H9 (cell line): ENCODE results near the gene KCTD21. TPM values are rescaled to one million over a fixed set of nuclear protein-coding genes. Genes with fewer than 3 reads are reported as not detected.

Source experiments
- DNase-seq: peaks from one replicate; pipeline ENCODE4 v3.0.0-alpha.2; 2017
- H2AFZ ChIP-seq: one replicate; pipeline ENCODE4 v1.6.1; 2013; ENCODE audit warnings: mild to moderate bottlenecking, low read length, control low read depth, moderate library complexity
- H2AK5ac ChIP-seq: 2 replicates; pipeline ENCODE4 v1.6.1; 2013; ENCODE audit warnings: low read length, control low read depth, mixed read lengths; ENCODE audit not compliant: insufficient read length
- H2BK120ac ChIP-seq: one replicate; pipeline ENCODE4 v1.6.1; 2013; ENCODE audit warnings: low read depth, mild to moderate bottlenecking, low read length, control low read depth, inconsistent platforms; ENCODE audit not compliant: poor library complexity, severe bottlenecking
- H2BK12ac ChIP-seq: 2 replicates; pipeline ENCODE4 v1.6.1; 2013; ENCODE audit warnings: low read length, control low read depth, mixed read lengths, low read depth; ENCODE audit not compliant: insufficient read length
- H2BK15ac ChIP-seq: 2 replicates; pipeline ENCODE4 v1.6.1; 2013; ENCODE audit warnings: low read depth, low read length, control low read depth
- H2BK20ac ChIP-seq: one replicate; pipeline ENCODE4 v1.6.1; 2013; ENCODE audit warnings: low read depth, mild to moderate bottlenecking, low read length, control low read depth, inconsistent platforms; ENCODE audit not compliant: poor library complexity, severe bottlenecking
- H2BK5ac ChIP-seq: 2 replicates; pipeline ENCODE4 v1.6.1; 2013; ENCODE audit warnings: low read length, control low read depth, mixed read lengths; ENCODE audit not compliant: insufficient read length
- H3K14ac ChIP-seq: 2 replicates; pipeline ENCODE4 v1.6.1; 2013; ENCODE audit warnings: low read length, control low read depth; ENCODE audit not compliant: insufficient read depth
- H3K18ac ChIP-seq: 2 replicates; pipeline ENCODE4 v1.6.1; 2013; ENCODE audit warnings: low read depth, mild to moderate bottlenecking, mixed read lengths, low read length, control low read depth; ENCODE audit not compliant: insufficient read length
- H3K23ac ChIP-seq: 2 replicates; pipeline ENCODE4 v1.6.1; 2013; ENCODE audit warnings: low read length, control low read depth, mixed read lengths, low read depth; ENCODE audit not compliant: insufficient read length
- H3K23me2 ChIP-seq: 2 replicates; pipeline ENCODE4 v1.6.1; 2013; ENCODE audit warnings: low read depth, mild to moderate bottlenecking, mixed read lengths, low read length, control low read depth; ENCODE audit not compliant: insufficient read length, poor library complexity, severe bottlenecking
- H3K27ac ChIP-seq: 2 replicates; pipeline ENCODE4 v1.5.1; 2013; ENCODE audit warnings: low read length, control low read depth, mixed read lengths, low read depth; ENCODE audit not compliant: insufficient read length
- H3K27me3 ChIP-seq: 2 replicates; pipeline ENCODE4 v1.6.1; 2013; ENCODE audit warnings: low read length, control low read depth, inconsistent platforms; ENCODE audit not compliant: insufficient read depth
- H3K4ac ChIP-seq: 2 replicates; pipeline ENCODE4 v1.6.1; 2013; ENCODE audit warnings: low read depth, mild to moderate bottlenecking, control low read depth, inconsistent platforms, low read length, moderate library complexity
- H3K4me1 ChIP-seq: 2 replicates; pipeline ENCODE4 v1.6.1; 2013; ENCODE audit warnings: low read length, control low read depth, inconsistent platforms; ENCODE audit not compliant: insufficient read depth
- H3K4me2 ChIP-seq: 2 replicates; pipeline ENCODE4 v1.6.1; 2013; ENCODE audit warnings: low read length, control low read depth, mixed read lengths; ENCODE audit not compliant: insufficient read length, insufficient read depth
- H3K56ac ChIP-seq: 2 replicates; pipeline ENCODE4 v1.6.1; 2013; ENCODE audit warnings: low read depth, mild to moderate bottlenecking, mixed read lengths, low read length, control low read depth; ENCODE audit not compliant: insufficient read length
- H3K79me1 ChIP-seq: 2 replicates; pipeline ENCODE4 v1.6.1; 2013; ENCODE audit warnings: low read depth, mild to moderate bottlenecking, moderate library complexity, low read length, control low read depth, inconsistent platforms; ENCODE audit not compliant: insufficient read depth, poor library complexity, severe bottlenecking
- H3K79me2 ChIP-seq: 2 replicates; pipeline ENCODE4 v1.6.1; 2013; ENCODE audit warnings: low read length, control low read depth, inconsistent platforms; ENCODE audit not compliant: insufficient read depth
- H3K9ac ChIP-seq: 2 replicates; pipeline ENCODE4 v1.6.1; 2013; ENCODE audit warnings: low read length, control low read depth, mixed read lengths; ENCODE audit not compliant: insufficient read length; ENCODE audit errors: extremely low read depth
- H3K9me3 ChIP-seq: one replicate; pipeline ENCODE4 v1.6.1; 2013; ENCODE audit warnings: low read depth, low read length, inconsistent platforms; ENCODE audit not compliant: control insufficient read depth
- H3T11ph ChIP-seq: one replicate; pipeline ENCODE4 v1.6.1; 2013; ENCODE audit warnings: mild to moderate bottlenecking, low read length, control low read depth, inconsistent platforms
- H4K20me1 ChIP-seq: one replicate; pipeline ENCODE4 v1.6.1; 2013; ENCODE audit not compliant: control insufficient read depth, insufficient read length, insufficient read depth
- H4K5ac ChIP-seq: 2 replicates; pipeline ENCODE4 v1.6.1; 2013; ENCODE audit warnings: low read depth, mild to moderate bottlenecking, mixed read lengths, low read length, control low read depth; ENCODE audit not compliant: insufficient read length
- H4K8ac ChIP-seq: replicated peaks from 2 replicates; pipeline ENCODE4 v1.6.1; 2013; ENCODE audit warnings: low read length, control low read depth, mixed read lengths, low read depth; ENCODE audit not compliant: insufficient read length
- H4K91ac ChIP-seq: 2 replicates; pipeline ENCODE4 v1.6.1; 2013; ENCODE audit warnings: low read depth, mild to moderate bottlenecking, moderate library complexity, mixed read lengths, low read length, control low read depth; ENCODE audit not compliant: insufficient read length
- H3K27ac Mint-ChIP-seq, 3 experiments: 2 replicates in 2 of 3; 3 replicates in 1 of 3; pipeline ENCODE4 v1.8.0; 2020 to 2021; ENCODE audit warnings: mixed read lengths in 3 of 3, mild to moderate bottlenecking in 1 of 3, moderate library complexity in 1 of 3
- H3K27me3 Mint-ChIP-seq: 2 replicates; pipeline ENCODE4 v1.8.0; 2021; ENCODE audit warnings: low read depth, mild to moderate bottlenecking, moderate library complexity, mixed read lengths
- H3K36me3 Mint-ChIP-seq, 3 experiments: 2 replicates in 2 of 3; 3 replicates in 1 of 3; pipeline ENCODE4 v1.8.0; 2020 to 2021; ENCODE audit warnings: low read depth in 3 of 3, mixed read lengths in 3 of 3; ENCODE audit not compliant: insufficient read depth in 1 of 3
- H3K4me1 Mint-ChIP-seq, 2 experiments: 2 replicates each; pipeline ENCODE4 v1.8.0; 2020; ENCODE audit warnings: mixed read lengths in 2 of 2
- H3K4me3 Mint-ChIP-seq, 2 experiments: 2 replicates in 1 of 2; 3 replicates in 1 of 2; pipeline ENCODE4 v1.8.0; 2020 to 2021; ENCODE audit warnings: mild to moderate bottlenecking in 2 of 2, mixed read lengths in 2 of 2, moderate library complexity in 1 of 2
- H3K9me3 Mint-ChIP-seq, 2 experiments: 2 replicates in 1 of 2; 3 replicates in 1 of 2; pipeline ENCODE4 v1.8.0; 2020; ENCODE audit warnings: mild to moderate bottlenecking in 2 of 2, mixed read lengths in 2 of 2, moderate library complexity in 1 of 2
- WGBS: extraction: QIAGEN DNeasy Blood & Tissue Kit; methylation state at CpG from one replicate; pipeline ENCODE4 v1.1.7; 2013; ENCODE audit warnings: missing lambda C conversion rate, low lambda C conversion rate, mixed read lengths; ENCODE audit not compliant: insufficient read length; ENCODE audit errors: extremely low coverage; 5-methylcytosine and 5-hydroxymethylcytosine counted together
- total RNA-seq: library from RNA; stranded (reverse); gene quantifications from 2 replicates; pipeline ENCODE4 v1.2.1, GENCODE V29; 2021
- TF ChIP-seq, protein P1 (sequence below): fragments of 200-600 bp; sonication (generic); conservative IDR thresholded peaks from 3 replicates; pipeline ENCODE4 v1.8.0; 2021; ENCODE audit warnings: antibody characterized with exemption, mild to moderate bottlenecking

KCTD21 gene
- total RNA-seq, 1 experiment from 2014 or later = 4.0 TPM

DNA sequence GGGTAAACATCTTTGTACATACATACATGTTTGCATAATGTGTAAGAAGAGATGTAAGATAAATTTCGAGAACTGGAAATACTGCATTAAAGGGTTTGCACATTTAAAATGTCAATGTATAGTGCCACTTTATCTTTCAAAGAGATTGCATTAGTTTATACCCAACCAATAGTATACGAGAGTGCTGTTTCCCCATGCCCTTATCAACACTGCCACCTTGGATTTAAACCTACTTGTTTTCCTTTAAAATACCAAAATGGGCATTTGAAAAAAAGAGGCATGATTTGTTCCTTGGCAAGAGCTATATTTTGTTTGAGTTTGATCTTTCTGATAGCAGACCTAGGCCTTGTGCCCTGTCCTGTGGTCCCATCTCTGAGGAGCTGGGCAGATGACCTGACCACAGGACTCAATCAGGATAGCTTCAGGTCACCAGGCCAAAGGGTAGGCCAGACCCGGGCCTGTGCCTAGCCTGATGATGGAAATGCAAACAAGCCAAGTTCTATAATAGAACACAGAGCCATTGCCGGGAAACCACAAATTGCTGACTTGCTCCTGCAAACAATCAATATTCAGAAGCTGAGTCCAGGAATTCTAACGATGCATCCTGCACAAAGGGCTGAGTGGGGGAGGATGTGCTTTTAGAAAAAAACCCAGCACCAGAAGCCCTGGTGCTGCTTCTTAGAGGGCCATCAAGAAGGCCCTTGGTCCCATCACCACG lies 32.1 kb downstream of the KCTD21 start:
- Mint-ChIP-seq H3K27me3 (peaks cover 2% of the 10 kb centered on the region; the same call in 1 of the 2 replicates), H3K4me3 (no peak overlapping the region), H3K9me3 (no peaks in the 10 kb centered on the region; a peak in 1 of 5 replicates), H3K4me1 (no peaks in the 10 kb centered on the region), H3K27ac (no peak overlapping the region; a peak in 1 of 7 replicates), H3K36me3 (peaks cover 0 to 3% (median under 1%) of the 10 kb centered on the region in 3 experiments; a peak in 3 of 7 replicates)
- Histone ChIP-seq H3K4me2 (no peak overlapping the region), H2BK12ac (no peak overlapping the region), H3K9ac (no peak overlapping the region), H3K9me3 (no peaks in the 10 kb centered on the region), H2AK5ac (no peak overlapping the region), H2BK15ac (no peak overlapping the region), H3T11ph (no peak overlapping the region), H3K23me2 (no peaks in the 10 kb centered on the region), H2BK5ac (no peak overlapping the region), H3K79me2 (no peaks in the 10 kb centered on the region), H3K18ac (no peak overlapping the region), H3K14ac (no peak overlapping the region), H3K79me1 (no peaks in the 10 kb centered on the region), H4K91ac (no peak overlapping the region), H3K27me3 (no peaks in the 10 kb centered on the region), H3K27ac (no peak overlapping the region), H3K23ac (no peak overlapping the region), H4K20me1 (no peaks in the 10 kb centered on the region), H2BK120ac (no peak overlapping the region), H3K4ac (no peak overlapping the region), H2BK20ac (no peak overlapping the region), H2AFZ (no peak overlapping the region), H4K8ac (no peak overlapping the region), H4K5ac (no peak overlapping the region), H3K56ac (no peak overlapping the region), H3K4me1 (no peaks in the 10 kb centered on the region)
- DNase-seq = no peak
- TF ChIP-seq, protein P1, sequence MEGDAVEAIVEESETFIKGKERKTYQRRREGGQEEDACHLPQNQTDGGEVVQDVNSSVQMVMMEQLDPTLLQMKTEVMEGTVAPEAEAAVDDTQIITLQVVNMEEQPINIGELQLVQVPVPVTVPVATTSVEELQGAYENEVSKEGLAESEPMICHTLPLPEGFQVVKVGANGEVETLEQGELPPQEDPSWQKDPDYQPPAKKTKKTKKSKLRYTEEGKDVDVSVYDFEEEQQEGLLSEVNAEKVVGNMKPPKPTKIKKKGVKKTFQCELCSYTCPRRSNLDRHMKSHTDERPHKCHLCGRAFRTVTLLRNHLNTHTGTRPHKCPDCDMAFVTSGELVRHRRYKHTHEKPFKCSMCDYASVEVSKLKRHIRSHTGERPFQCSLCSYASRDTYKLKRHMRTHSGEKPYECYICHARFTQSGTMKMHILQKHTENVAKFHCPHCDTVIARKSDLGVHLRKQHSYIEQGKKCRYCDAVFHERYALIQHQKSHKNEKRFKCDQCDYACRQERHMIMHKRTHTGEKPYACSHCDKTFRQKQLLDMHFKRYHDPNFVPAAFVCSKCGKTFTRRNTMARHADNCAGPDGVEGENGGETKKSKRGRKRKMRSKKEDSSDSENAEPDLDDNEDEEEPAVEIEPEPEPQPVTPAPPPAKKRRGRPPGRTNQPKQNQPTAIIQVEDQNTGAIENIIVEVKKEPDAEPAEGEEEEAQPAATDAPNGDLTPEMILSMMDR = no peak
- WGBS = no CpG with 5 or more reads among the region's 6 CpGs
